HG02798 (cell line): ENCODE results near the gene KATNB1.

Source experiments
- ATAC-seq: cut with Tn5 transposase; IDR thresholded peaks from one replicate; pipeline ENCODE4 v1.9.1; 2021; ENCODE audit warnings: mild to moderate bottlenecking; ENCODE audit not compliant: unreplicated experiment, poor library complexity

KATNB1 gene

DNA sequence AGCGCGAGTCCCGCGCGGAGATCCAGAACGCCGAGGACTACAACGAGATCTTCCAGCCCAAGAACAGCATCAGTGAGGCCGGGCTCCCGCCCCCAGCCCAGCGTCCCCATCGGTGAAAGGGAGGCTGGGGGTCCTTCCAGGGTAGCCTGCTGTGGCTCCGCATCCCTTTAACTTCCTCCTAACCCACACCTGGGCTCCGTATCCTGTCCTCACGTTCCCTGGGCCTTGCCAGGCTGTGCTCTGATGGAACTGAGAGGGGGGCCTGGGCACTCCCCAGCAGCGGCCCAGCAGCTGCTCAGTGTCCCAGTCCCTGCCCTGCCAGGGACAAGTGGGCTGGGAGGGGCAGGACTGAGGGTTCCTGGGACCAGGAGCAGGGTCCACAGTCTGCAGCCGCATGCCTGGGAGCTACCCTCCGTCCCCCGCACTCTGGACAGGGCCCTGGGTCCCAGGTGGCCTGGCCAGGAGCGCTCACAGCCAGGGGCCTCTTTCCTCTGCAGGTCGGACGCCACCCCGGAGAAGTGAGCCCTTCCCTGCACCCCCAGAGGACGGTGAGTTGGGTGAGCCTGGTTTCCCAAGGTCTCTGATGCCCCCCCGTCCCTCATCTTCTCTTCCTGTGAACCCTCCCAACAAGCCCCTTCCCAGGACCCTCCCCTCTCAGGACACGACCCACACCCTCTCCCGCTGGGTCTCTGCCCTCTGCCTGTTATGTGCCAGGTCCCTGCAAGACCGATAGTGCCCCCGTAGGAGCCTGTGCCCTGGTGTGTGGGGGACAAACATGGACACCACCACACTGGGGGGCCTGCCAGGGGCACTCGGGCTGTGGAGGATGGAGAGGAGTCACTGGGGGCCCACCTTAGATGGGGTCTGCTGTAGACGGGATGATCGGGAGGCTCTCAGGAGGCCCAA, 18.1 kb downstream of the KATNB1 start:
- ATAC-seq = no peak

DNA sequence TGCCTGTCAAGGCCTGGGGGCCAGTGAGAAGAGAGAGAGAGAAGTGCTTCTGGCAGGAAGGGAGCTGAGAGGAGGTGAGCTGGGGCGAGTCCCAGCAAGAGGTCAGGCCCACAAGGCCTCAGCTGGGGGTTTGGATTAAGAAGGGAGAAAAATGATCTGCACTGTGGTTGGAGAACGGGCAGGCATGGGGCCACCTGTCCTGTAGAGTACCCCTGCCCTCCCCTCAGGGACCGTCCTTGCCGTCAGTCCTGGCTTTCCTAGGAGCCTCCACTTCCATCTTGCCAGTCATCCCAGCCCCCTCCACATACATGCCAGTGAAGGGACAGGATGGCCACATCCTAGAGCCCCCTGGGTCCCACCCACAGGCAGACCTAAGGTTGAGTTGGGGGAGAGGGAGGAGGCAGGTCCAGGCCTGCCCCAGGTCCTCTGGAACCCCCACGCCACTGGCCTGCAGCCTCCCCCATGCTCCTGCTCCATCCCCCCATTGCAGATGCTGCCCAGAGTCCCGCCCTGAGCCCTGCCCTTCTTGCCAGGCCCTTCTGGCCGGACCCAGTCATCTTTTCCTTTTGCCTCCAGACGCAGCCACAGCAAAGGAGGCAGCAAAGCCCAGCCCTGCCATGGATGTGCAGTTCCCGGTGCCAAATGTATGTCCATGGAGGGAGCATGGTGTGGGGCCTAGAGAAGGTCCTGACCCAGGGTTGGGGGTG, 18.9 kb downstream of the KATNB1 start:
- ATAC-seq = no peak

DNA sequence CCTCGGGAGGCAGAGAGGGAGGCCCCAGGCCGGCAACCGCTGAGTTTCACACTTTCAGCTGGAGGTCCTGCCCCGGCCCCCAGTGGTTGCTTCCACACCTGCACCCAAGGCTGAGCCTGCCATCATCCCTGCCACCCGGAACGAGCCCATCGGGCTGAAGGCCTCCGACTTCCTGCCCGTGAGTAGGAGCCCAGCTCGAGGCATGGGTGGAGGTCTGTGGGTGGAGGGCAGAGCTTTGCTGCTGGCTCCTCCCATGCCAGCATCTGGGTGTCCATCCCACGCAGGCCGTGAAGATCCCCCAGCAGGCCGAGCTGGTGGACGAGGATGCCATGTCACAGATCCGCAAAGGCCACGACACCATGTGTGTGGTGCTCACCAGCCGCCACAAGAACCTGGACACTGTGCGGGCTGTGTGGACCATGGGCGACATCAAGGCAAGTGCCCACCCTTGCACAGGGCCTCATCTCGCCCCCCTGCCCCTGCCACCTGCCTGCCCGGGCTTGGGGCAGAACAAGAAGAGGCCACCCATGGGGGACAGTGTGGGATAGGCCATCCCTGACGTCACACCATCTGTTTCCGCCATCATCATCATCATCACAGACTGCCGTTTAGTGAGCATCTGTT, 19.6 kb downstream of the KATNB1 start:
- no peak for ATAC-seq

DNA sequence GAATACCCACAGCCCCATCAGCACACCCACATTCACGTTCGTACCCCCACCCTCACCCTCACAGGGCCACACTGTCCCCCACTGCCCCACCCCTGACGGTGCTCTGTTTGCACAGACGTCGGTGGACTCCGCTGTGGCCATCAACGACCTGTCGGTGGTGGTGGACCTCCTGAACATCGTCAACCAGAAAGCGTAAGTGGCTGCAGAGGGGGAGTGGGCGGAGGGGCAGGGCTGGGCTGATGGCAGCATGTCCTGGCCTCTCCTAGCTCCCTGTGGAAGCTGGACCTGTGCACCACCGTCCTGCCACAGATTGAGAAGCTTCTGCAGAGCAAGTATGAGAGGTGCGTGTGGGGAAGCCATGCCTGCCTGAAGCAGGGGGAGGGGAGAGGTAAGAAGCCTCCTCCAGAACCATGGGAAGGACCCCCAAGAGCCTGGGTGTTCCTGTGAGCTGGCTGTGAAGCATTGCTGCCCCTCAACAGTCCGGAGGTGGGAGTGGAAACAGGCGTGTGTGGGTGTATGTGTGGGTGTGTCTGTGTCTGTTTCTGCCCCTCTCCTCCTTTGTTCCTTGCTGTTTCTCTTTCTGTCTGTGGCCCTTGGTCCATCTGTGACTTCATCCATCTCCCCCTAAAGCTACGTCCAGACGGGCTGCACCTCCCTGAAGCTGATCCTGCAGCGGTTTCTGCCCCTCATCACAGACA, 20.3 kb downstream of the KATNB1 start:
- ATAC-seq = no peak

DNA sequence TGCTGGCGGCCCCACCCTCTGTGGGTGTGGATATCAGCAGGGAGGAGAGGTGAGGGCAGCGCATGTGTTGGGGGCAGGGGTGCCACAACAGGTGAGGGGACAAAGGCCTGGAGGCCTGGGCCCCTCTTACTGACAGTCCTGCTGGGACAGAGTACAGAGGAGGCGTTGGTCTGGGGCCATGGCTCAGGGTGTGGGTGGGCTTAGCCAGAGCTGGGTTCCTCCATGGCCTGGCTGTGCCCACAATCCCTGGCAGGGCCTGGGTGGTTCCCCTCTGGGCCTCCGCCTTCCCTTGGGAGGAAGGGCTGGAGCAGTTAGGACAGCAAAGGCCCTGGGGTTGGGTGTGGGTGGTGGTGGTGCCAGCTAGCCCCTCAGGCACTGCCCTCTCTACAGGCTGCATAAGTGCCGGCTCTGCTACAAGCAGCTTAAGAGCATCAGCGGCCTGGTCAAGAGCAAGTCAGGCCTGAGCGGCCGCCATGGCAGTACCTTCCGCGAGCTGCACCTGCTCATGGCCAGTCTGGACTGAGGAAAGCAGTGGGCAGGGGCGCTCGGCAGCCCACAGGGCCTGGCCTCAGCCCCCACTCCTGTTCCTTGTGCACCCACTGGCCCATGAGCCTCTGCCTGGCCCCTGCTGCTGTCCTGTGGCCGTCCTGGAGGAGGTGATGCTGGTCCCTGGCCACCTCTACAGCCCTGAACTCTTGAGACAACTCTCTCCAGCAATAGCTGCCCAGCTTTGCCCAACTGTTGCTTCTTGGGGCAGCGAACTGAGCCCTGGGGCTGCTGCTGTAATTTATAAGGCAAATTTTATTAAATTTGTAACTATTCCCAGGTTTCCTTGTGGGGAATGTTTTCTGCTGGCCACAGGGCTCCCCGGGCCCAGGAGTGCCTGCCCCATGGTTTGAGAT, 21.1 kb downstream of the KATNB1 start:
- no peak for ATAC-seq

DNA sequence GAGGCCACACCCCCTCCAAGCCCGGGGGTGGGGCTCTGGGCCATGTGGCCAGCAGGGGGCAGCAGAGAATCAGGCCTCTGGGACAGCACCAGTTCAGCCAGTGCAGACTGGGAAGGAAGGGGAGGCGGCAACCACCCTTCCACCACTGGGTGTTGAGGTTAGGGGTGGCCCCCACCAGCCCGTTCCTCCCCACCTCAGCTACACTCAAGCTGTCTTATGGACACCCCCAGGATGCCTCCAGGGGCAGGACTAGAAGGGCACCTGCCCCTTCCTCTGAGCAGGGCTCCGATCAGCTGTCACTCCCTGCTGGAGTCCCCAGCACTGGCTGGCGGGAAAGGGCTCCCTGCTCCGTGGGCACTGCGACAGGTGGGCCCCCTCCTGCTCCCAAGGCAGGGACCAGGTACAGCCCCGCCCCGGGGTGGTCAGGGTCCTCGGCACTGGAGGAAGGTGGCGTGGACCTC, 21.8 kb downstream of the KATNB1 start:
- ATAC-seq = peak; percentile 84

DNA sequence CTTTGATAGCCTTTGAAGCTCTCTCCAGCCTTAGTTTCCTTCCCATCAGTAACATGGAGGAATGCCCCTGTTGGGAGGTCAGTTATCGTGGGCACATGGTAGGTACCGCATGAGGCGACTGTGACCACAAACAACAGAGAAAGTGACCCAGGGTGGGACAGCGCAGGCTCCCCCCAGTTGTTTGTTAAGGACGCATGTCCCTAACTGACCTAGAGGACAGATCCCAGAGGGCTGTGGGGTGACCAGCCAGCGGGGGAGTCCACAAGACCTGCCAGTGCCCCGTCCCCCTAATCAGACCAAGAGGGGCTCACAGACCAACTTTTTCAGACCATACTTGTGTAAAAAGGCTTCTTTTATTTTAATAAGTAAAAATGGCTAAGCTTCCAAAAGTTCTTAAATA, 22.3 kb downstream of the KATNB1 start:
- ATAC-seq = no peak

DNA sequence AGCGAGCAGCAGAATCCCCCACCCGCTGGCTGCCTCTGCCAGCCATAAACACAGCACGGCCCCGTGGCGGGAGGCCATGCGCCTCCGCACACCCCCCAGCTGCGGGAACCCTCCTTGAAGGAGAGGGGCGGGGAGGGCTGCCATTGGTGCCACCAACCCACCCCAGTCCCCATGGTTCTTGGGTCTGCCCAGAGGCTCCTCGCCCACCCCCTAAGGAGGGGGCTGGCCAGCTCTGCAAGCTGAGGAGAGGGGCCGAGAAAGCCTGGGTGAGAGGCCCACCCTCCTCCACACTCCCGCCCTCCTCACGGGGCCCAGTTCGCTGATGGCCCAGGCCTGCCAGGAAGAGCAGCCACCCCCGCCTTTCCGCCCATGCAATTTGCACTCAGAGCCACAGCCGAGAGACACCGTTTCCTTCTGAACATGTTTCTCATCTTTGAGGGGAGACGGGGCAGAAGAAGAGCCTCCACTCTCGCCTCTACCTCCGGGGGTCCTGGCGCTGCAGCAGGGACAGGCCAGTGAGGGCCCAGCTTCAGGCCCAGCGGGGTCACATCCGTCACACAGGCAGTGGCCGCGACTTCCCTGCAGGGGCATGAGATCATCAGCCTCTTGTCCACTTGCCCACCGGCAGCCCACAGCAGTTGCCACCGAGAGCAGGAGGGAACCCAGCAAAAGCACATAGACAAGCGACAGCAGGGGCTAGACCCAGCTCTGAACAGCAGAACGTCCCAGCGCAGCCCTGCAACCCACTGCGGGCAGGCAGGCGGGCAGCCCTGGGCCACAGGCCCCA, 23.0 kb downstream of the KATNB1 start:
- no peak for ATAC-seq

DNA sequence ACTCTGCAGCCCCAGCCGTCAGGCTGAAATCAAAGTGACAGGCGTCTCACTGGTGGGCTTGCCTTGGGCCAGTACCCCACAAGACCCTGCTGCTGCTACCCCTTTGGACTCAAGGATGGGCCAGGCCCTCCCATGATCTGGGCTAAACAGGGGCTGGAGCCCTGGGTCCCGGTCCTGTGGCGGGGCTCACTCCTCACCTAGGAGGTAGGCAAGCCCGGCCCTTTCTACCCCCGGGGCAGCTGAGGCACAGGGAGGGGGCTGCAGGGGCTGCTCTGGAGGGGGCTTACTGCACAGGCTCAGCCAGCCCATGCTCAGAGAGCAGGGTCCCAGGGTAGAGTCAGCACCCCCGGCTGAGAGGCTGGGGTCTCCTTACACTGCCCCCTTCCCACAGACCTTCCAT, 23.6 kb downstream of the KATNB1 start:
- ATAC-seq = no peak

DNA sequence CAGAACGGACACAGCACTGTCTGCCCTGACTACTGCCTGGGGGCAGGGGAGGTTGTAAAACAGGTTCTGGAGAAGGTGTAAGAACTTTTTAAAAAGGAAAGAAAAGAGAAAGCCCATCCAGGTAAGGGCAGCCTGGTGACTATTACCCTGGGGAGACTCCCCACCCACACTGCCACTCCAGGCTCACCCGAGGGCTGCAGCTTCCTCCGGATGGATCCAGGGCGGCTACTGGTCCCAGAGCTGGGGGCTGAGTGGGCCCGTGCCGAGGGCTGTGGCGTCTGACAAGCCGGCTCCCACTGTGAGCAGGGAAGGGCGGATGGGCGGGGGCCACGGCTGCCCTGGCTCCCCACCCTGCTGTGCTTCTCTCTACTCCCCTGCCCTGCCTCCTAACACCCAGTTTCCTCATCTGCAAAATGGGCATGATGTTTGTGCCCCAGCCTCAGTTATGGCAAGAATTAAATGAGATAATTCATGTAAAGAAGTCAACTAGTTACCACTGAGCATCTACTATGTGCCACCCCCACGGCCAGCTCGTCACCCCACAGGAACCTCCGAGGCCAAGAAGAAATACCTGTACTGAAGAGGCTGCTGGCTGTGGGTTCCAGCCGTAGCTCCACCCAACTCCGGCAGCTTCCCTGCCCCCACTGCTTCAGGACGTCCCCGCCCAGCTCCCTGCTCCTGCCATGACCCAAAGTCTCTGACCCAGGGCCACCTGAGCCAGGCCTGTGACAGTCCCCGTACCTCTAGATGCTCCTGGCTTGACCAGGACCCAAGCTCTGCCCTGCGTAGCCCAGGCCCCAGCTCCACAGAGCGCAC, 24.2 kb downstream of the KATNB1 start:
- no peak for ATAC-seq

DNA sequence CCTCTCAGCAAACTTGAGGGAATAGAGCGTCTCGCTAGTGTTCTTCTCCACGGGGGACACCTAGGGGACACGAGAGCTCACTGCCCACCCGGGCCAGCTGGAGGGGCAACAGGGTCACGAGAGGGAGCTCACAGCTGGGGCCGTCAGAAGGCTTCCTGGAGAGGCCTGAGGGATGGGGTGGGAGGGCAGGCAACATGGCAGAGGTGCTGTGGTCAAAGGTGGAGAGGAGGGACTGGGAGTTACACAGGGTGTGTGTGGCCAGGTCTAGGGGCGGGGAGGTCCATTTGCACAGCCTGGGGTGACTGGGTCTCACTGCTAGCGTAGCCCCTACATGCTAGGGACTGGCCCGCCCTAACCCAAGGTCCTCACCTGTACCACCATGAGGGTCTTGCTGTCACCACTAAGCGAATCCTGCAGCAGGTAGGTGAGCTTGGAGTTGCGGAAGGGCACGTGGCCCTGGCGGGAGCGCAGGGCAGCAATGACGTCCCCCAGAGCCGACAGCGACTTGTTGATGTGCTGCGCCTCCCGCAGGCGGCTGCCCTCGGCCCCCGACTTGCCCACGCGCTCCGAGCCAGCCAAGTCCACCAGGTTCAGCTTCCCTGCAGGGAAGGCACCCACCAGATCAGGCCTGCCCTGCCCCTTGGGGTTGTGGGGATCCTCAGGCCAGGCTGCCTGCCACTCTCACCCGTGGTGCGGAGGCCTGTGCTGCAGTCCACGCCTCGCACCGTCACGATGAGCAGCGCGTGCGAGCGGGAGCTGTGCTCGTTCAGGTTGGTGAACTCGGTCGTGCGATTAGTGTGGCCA, 25.0 kb downstream of the KATNB1 start:
- ATAC-seq = no peak

DNA sequence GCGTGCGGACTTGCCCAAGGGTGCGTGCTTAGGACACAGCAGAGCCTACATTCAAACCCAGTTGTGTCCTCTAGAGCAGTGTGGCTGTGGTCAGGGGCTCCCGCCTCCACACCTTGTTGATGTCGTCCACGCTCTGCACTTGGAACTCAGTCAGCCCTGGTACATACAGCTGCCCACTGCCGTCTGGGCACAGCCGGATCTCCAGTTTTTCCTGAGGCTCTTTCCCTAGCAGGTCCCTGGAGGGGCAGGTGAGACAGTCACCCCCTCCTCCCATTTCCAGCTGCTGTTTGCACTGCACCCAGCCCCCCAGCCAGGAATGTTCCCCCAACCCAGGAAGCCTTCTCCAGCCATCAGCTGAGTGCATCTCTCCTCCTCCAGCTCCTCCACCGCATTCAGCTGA, 25.7 kb downstream of the KATNB1 start:
- ATAC-seq = no peak

DNA sequence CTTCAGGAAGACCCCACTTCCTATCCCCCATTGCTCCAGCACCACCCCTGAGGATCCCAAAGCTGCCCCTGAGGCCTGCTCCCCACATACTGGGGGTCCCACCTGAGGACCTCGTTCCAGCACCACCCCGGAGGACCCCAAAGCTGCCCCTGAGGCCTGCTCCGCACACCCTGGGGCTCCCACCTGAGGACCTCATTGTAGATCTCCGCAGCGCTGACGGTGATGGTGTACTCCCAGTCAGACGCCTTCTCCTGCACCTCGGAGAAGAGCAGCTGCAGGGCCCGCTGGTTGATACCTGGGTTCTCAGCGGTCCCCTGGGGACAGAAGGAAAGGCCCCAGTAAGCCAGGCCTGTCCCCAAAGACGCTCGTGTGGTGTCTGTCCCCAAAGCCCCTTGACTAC, 26.4 kb downstream of the KATNB1 start:
- ATAC-seq = no peak

DNA sequence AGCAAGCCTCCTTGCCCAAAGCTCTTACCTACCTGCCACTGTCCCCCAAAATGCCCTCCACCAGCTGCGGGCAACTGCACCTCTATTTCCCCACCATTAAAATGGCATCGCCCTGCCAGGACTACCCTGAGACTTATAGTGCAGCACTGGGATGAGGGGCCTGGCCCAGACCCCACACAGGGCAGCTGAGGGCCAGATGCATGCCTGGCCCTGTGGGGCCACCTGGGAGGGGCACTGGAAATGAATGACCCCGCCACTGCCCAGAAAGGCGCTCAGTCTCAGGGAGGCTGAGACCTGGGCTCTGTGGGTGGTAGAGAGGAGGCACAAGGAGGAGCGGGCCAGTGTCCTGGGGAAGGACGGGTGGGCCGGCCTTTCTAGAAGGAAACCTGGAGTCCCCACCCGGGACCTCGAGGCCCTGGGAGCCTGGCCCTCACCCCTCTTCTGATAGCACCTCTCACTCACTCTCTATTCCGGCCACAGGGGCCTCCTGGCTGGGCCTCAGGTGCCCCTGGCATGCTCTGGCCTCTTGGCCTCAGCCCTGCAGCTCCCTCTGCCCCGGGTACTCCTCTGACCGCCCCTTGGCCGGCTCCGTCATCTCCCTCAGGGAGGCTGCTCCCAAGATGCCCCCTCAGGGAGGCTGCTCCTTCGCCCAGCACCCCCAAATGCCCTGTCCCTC, 26.9 kb downstream of the KATNB1 start:
- ATAC-seq = no peak

DNA sequence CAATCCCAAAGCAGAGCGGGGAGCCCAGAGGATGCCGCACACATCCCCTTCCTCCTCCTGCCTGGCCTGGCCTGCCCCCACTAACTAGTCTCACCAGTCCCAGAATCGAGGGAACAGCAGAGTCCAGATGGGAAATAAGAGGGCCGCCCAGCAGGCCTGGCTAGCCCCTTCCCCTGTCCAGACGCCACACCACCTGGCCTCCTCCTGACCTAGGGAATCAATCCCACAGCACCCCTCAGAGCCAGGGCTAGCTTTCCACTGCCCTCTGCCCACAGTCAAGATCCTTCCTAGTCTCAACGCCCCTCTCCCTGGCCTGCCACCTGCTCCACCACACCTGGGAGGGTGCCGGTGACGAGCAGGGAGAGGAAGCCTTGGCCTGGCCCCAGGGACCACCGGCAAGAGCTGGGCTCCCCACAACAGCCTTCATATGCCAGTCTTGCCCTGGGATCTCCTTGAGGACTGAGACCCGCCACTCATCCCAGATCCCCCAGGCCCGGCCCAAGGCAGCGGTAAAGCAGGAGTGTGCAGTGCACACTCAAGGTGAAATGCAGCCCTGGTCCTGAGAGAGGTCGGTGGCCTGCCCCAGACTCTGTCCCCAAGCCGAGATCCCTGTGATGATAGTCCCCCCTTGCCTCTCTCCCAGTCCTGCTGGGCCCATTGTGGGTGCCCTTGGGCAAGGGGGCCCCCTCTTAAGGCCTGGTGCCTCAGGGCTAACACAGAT, 27.9 kb downstream of the KATNB1 start:
- ATAC-seq = no peak

DNA sequence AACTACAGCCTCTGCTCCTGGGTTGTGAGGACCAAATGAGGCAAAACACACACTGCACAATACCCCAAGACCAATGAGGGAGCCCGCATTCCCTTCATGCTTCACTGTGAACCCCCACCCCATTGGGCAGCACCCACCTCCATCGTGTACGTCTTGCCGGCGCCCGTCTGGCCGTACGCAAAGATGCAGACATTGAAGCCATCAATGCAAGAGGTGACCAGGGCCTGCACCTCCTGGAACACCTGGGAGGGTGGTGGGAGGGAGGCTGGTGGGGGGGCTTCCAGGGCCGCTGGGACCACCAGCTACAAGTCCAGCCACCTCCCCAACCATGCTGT, 28.4 kb downstream of the KATNB1 start:
- no peak for ATAC-seq
